ENCODE data around the gene THSD7B. TPM values are rescaled to one million over a fixed set of nuclear protein-coding genes. Genes with fewer than 3 reads are reported as not detected.

The THSD7B gene
- total and polyA plus RNA-seq, 3 experiments from 2014 or later: not detected

DNA sequence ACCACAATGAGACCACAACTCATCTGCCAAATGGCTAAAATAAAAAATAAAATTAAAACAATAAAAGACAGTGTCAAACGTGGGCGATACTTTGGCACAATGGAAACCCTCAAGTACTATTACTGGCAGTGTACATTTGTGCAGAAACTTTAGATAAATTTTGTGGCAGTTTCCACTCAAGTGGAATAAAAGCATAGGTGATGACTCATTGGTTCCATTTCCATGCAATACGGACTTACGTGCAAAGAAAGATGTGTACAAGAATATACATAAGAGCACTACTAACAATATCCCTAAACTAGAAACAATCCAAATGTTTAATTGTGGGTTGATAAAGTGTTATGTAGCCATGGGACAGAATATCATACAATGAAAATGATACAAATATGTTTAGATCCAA lies 940.0 kb downstream of the THSD7B start:
- H3K4me1 ChIP-seq (ENCODE audit: insufficient read depth, low read length): no peaks in the 10 kb centered on the region
- DNase-seq: no peak
- no peaks in the 10 kb centered on the region for H3K27me3 ChIP-seq (ENCODE audit: insufficient read depth, low read length, poor library complexity, severe bottlenecking)
- H3K36me3 ChIP-seq (ENCODE audit: insufficient read depth, low read length): no peaks in the 10 kb centered on the region
- ChIA-PET POLR2A (no interaction called here), CTCF (no interaction called here)
- no peaks in the 10 kb centered on the region for H3K36me3 Mint-ChIP-seq
- no peaks in the 10 kb centered on the region for H3K9me3 ChIP-seq (ENCODE audit: low read length)
- no peak overlapping the region for H3K4me3 ChIP-seq (ENCODE audit: low read length)
- no peak overlapping the region for H3K27ac ChIP-seq (ENCODE audit: low read depth, low read length)
- H3K4me3 Mint-ChIP-seq: no peak overlapping the region
- H3K9me3 Mint-ChIP-seq: peaks cover 0 to 6% (median under 1%) of the 10 kb centered on the region in 5 donors
- no peaks in the 10 kb centered on the region for H3K27me3 Mint-ChIP-seq
- H3K4me1 Mint-ChIP-seq: no peaks in the 10 kb centered on the region
- H3K27ac Mint-ChIP-seq: no peak overlapping the region

GRCh38 chr2:137706786-137707613 lies 941.7 kb downstream of the THSD7B start:
- Histone ChIP-seq H3K9me3 (ENCODE audit: low read length) (no peaks in the 10 kb centered on the region), H3K36me3 (ENCODE audit: insufficient read depth, low read length) (no peaks in the 10 kb centered on the region), H3K27me3 (ENCODE audit: insufficient read depth, low read length, poor library complexity, severe bottlenecking) (no peaks in the 10 kb centered on the region), H3K27ac (ENCODE audit: low read depth, low read length) (no peak overlapping the region), H3K4me1 (ENCODE audit: insufficient read depth, low read length) (no peaks in the 10 kb centered on the region), H3K4me3 (ENCODE audit: low read length) (no peak overlapping the region)
- no peaks in the 10 kb centered on the region for H3K4me1 Mint-ChIP-seq
- H3K27me3 Mint-ChIP-seq: no peaks in the 10 kb centered on the region
- peaks cover 2 to 14% (median 8%) of the 10 kb centered on the region in 5 donors for H3K9me3 Mint-ChIP-seq
- no peak overlapping the region for H3K27ac Mint-ChIP-seq
- DNase-seq: no peak
- H3K36me3 Mint-ChIP-seq: no peaks in the 10 kb centered on the region
- ChIA-PET CTCF (no interaction called here), POLR2A (no interaction called here)
- no peak overlapping the region for H3K4me3 Mint-ChIP-seq

GRCh38 chr2:137708311-137708710 lies 943.0 kb downstream of the THSD7B start:
- Mint-ChIP-seq H3K27me3 (no peaks in the 10 kb centered on the region), H3K4me1 (no peaks in the 10 kb centered on the region), H3K36me3 (no peaks in the 10 kb centered on the region), H3K27ac (no peak overlapping the region), H3K9me3 (peaks cover 2 to 18% (median 8%) of the 10 kb centered on the region in 5 donors), H3K4me3 (no peak overlapping the region)
- Histone ChIP-seq H3K36me3 (ENCODE audit: insufficient read depth, low read length) (no peaks in the 10 kb centered on the region), H3K4me3 (ENCODE audit: low read length) (no peak overlapping the region), H3K27ac (ENCODE audit: low read depth, low read length) (no peak overlapping the region), H3K4me1 (ENCODE audit: insufficient read depth, low read length) (no peaks in the 10 kb centered on the region), H3K27me3 (ENCODE audit: insufficient read depth, low read length, poor library complexity, severe bottlenecking) (no peaks in the 10 kb centered on the region), H3K9me3 (ENCODE audit: low read length) (no peaks in the 10 kb centered on the region)
- CTCF ChIA-PET: no interaction called here
- no peak for DNase-seq
- POLR2A ChIA-PET: no interaction called here

DNA sequence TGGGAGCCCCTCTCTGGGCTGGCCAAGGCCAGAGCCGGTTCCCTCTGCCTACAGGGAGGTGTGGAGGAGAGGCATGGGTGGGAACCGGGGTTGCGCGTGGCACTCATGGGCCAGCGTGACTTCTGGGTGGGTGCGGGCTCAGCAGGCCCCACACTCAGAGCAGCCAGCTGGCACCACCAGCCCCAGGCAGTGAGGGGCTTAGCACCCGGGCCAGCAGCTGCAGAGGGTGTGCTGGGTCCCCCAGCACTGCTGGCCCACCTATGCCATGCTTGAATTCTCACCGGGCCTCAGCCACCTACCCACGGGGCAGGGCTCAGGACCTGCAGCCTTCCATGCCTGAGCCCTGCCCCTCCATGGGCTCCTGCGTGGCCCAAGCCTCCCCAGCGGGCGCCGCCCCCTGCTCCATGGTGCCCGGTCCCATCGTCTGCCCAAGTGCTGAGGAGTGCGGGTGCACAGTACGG lies 950.4 kb downstream of the THSD7B start:
- DNase-seq: no peak
- no peak overlapping the region for H3K4me3 Mint-ChIP-seq
- no peaks in the 10 kb centered on the region for H3K27me3 ChIP-seq (ENCODE audit: insufficient read depth, low read length, poor library complexity, severe bottlenecking)
- H3K36me3 Mint-ChIP-seq: no peaks in the 10 kb centered on the region
- no peak overlapping the region for H3K27ac ChIP-seq (ENCODE audit: low read depth, low read length)
- no peaks in the 10 kb centered on the region for H3K9me3 ChIP-seq (ENCODE audit: low read length)
- peaks cover 0 to 13% (median 8%) of the 10 kb centered on the region in 5 donors for H3K9me3 Mint-ChIP-seq
- ChIA-PET POLR2A (no interaction called here), CTCF (no interaction called here)
- H3K4me3 ChIP-seq (ENCODE audit: low read length): no peak overlapping the region
- H3K4me1 ChIP-seq (ENCODE audit: insufficient read depth, low read length): no peaks in the 10 kb centered on the region
- no peaks in the 10 kb centered on the region for H3K4me1 Mint-ChIP-seq
- H3K27ac Mint-ChIP-seq: no peak overlapping the region
- no peaks in the 10 kb centered on the region for H3K36me3 ChIP-seq (ENCODE audit: insufficient read depth, low read length)
- H3K27me3 Mint-ChIP-seq: no peaks in the 10 kb centered on the region

GRCh38 chr2:137718786-137719185 lies 953.4 kb downstream of the THSD7B start:
- Mint-ChIP-seq H3K36me3 (no peaks in the 10 kb centered on the region), H3K4me3 (no peak overlapping the region), H3K4me1 (no peaks in the 10 kb centered on the region), H3K27ac (no peak overlapping the region), H3K27me3 (no peaks in the 10 kb centered on the region), H3K9me3 (peaks cover 0 to 12% (median 6%) of the 10 kb centered on the region in 5 donors)
- ChIA-PET CTCF (no interaction called here), POLR2A (no interaction called here)
- Histone ChIP-seq H3K9me3 (ENCODE audit: low read length) (no peaks in the 10 kb centered on the region), H3K36me3 (ENCODE audit: insufficient read depth, low read length) (no peaks in the 10 kb centered on the region), H3K4me3 (ENCODE audit: low read length) (no peak overlapping the region), H3K27me3 (ENCODE audit: insufficient read depth, low read length, poor library complexity, severe bottlenecking) (no peaks in the 10 kb centered on the region), H3K4me1 (ENCODE audit: insufficient read depth, low read length) (no peaks in the 10 kb centered on the region), H3K27ac (ENCODE audit: low read depth, low read length) (no peak overlapping the region)
- DNase-seq: no peak

- Mint-ChIP-seq H3K27me3 (no peaks in the 10 kb centered on the region), H3K27ac (no peak overlapping the region)
- POLR2A ChIA-PET: no interaction called here
These were observed 956.4 kb downstream of the THSD7B start for GRCh38 chr2:137721733-137722132.

GRCh38 chr2:137724912-137725311 lies 959.6 kb downstream of the THSD7B start:
- Mint-ChIP-seq H3K4me1 (no peaks in the 10 kb centered on the region), H3K27ac (no peak overlapping the region), H3K27me3 (no peaks in the 10 kb centered on the region), H3K4me3 (no peak overlapping the region), H3K36me3 (no peaks in the 10 kb centered on the region), H3K9me3 (peaks cover 0 to 15% (median 2%) of the 10 kb centered on the region in 5 donors)
- no peak for DNase-seq
- Histone ChIP-seq H3K4me1 (ENCODE audit: insufficient read depth, low read length) (no peaks in the 10 kb centered on the region), H3K27ac (ENCODE audit: low read depth, low read length) (no peak overlapping the region), H3K36me3 (ENCODE audit: insufficient read depth, low read length) (no peaks in the 10 kb centered on the region), H3K9me3 (ENCODE audit: low read length) (no peaks in the 10 kb centered on the region), H3K27me3 (ENCODE audit: insufficient read depth, low read length, poor library complexity, severe bottlenecking) (no peaks in the 10 kb centered on the region), H3K4me3 (ENCODE audit: low read length) (no peak overlapping the region)
- CTCF ChIA-PET: no interaction called here
- POLR2A ChIA-PET: no interaction called here

More at GRCh38 chr2:137721733-137722132, 956.4 kb downstream of the THSD7B start:
- CTCF ChIA-PET: no interaction called here
- Mint-ChIP-seq H3K9me3 (peaks cover 0 to 15% (median 2%) of the 10 kb centered on the region in 5 donors), H3K36me3 (no peaks in the 10 kb centered on the region), H3K4me1 (no peaks in the 10 kb centered on the region), H3K4me3 (no peak overlapping the region)
- no peaks in the 10 kb centered on the region for H3K27me3 ChIP-seq (ENCODE audit: insufficient read depth, low read length, poor library complexity, severe bottlenecking)
- no peaks in the 10 kb centered on the region for H3K4me1 ChIP-seq (ENCODE audit: insufficient read depth, low read length)
- no peaks in the 10 kb centered on the region for H3K36me3 ChIP-seq (ENCODE audit: insufficient read depth, low read length)
- H3K4me3 ChIP-seq (ENCODE audit: low read length): no peak overlapping the region
- no peak overlapping the region for H3K27ac ChIP-seq (ENCODE audit: low read depth, low read length)
- no peak for DNase-seq
- no peaks in the 10 kb centered on the region for H3K9me3 ChIP-seq (ENCODE audit: low read length)
